ENCODE measurements around the gene TNFAIP8L3.
"Not testable (repeated sequence)": the region's sequence is repeated elsewhere in the genome, so short reads cannot be mapped to it uniquely, and the experiment has no call there.

Gene TNFAIP8L3
- 0 to 0.13 reads per million in 2 donors for total RNA-seq

DNA sequence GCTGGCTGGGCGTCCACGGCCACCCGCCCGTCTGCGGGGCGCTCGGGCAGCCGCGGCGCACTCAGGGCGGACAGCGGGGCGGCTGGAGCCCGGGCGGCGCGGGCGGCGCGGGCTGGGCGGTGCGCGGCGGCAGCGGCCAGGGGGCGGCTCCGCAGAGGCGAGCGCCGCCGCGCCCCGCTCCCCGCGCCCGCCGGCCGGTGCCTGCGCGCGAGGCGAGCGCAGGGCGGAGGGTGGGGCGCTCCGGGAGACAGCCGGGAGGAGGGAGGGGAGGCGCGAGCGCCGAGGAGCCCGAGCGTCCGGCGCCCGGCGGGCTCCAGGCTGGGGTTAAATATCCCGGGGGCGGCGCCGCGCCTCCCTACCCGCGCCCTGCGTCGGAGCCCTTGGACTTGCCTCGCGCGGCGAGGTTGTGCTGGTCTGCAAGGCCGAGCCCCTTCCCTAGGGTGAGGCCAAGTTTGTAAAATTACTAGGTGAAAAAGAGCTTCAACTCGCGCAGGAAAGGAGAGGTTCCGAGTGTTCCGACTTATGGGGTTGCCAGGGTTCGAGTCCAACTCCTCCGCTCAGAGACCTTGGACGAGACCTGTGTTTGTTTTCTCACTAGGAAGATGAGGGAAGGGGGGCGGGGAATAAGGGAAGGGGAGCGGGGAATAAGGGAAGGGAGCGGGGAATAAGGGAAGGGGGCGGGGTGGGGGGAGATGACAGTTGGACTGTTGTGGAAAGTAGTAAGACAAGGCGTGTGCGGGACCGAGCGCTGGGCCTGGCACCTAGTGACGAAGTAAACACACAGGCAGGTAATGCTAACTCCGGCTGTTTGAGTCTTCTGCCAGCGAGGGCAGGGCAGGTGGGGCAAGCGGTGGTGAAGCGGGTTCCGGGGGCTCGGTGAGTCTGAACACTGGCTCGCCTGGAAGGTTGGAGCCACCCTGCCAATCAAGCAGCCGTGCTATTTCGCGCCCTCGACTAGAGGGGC lies at the start of gene TNFAIP8L3:
Gene TNFAIP8L3 (minus strand): TSS at position 301 of the 964 bp plus-strand sequence. CDS start 311 bp downstream, outside the sequence.
- DNase-seq, result no peak

DNA sequence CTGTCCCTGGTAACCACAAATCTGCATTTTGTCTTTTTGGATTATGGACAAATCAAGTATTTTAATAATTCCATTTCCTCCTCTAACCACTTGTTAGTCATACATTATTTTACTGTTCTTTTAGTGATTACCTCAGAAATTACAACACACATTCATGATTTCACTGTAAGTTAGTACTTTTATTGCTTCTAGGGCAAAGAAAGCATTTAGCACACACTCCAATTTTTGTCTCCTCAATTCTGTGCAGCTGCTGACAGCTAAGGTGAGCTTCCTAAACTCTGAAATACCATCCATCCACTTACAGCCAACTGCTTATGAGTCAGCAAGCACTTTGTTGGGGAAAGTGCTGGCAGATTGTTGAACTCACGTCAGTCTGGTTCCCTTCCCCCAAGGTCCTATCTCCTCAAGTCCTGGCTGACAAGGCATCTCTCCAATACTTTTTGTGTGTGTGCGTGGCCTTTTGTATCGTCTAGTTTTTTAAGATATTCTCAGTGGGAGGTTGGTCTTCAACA lies 49.4 kb upstream of the TNFAIP8L3 start:
- no peak for DNase-seq

DNA sequence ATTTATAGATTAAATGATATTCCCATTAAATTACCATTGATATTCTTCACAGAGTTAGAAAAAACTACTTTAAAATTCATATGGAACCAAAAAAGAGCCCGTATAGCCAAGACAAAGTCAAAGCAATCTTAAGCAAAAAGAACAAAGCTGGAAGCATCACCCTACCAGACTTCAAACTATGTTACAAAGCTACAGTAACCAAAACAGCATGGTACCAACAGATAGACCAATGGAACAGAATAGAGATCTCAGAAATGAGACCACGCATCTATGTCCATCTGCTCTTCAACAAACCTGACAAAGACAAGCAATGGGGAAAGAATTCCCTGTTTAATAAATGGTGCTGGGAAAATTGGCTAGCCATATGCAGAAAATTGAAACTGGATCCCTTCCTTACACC lies 45.6 kb upstream of the TNFAIP8L3 start:
- DNase-seq, result not testable (repeated sequence)

DNA sequence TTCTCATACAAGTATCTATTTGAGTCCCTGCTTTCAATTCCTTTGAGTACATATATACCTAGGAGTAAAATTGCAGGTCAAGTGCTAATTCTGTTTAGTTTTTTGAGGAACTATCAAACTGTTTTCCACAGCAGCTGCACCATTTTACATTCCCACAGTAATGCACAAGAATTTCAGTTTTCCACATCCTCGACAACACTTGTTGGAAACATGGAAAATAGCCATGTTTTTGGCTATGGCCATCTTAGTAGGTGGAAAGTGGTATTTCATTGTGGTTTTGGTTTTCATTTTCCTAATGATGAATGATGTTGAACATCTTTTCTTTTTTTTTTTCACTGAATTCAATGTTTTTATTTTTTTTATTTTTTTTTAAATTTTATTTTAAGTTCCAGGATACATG lies 44.4 kb upstream of the TNFAIP8L3 start:
- DNase-seq, result no peak

DNA sequence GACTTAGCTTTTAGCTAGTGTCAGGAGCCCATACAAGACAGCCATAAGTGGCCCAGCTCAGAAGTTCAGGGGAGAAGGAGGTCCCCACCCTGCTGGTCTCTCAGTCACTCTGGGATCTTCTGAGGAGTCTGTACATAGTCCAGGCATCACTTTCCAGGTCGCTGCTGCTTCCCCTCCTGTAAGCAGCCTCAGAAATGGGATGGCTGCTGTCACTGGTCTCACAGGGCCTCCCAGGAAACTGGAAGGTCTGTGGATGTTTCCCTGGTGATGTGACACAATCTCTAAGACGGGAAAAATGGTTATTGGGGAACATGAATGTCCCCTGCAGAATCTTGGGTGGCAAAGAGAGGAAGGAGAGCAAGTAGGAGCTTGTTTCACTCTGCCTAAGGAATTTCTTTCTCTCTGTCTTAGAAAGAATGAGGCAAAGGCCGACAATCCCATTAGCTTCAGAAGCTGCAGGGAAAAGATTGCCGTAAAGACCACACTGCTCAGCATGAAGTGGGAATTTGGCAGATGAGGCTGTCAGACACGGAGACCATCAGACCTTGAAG lies 43.2 kb upstream of the TNFAIP8L3 start:
- no peak for DNase-seq

DNA sequence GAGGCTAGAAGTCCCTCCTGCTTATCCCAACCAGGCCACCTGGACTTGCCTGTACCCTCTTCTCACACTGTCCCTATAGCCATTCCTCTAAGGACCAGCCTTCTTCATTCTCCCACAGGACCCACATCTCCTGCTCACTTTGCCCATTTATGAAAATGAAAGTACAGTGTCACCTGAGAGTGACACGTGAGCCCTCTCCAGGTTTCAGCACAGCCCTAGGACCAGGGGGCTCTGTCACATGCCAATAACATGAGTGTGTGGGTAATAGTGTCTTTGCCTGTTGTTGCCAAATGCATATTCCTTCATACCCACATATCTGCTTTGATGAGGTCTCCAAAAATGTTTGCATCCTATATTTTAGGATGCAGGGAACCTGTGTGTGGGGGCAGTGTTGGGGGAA lies 42.3 kb upstream of the TNFAIP8L3 start:
- no peak for DNase-seq

DNA sequence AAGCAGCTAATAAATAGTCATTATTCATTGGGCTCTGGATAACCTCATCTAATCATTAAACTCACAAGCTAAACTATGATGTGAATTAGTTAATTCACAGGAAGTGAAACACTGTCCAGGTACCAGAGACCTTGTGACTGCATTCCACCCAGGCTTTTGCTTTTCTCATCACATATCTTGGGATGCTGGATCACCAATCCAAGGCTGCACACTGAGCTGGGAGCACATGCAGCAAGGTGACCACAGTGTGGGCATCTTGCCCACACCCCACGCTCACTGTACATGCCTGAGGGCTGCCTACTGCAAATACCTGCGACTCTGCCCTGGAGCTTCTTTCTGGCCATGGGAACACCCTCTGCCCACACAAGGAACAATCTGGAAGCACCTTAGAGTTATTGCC lies 40.6 kb upstream of the TNFAIP8L3 start:
- DNase-seq, result no peak

DNA sequence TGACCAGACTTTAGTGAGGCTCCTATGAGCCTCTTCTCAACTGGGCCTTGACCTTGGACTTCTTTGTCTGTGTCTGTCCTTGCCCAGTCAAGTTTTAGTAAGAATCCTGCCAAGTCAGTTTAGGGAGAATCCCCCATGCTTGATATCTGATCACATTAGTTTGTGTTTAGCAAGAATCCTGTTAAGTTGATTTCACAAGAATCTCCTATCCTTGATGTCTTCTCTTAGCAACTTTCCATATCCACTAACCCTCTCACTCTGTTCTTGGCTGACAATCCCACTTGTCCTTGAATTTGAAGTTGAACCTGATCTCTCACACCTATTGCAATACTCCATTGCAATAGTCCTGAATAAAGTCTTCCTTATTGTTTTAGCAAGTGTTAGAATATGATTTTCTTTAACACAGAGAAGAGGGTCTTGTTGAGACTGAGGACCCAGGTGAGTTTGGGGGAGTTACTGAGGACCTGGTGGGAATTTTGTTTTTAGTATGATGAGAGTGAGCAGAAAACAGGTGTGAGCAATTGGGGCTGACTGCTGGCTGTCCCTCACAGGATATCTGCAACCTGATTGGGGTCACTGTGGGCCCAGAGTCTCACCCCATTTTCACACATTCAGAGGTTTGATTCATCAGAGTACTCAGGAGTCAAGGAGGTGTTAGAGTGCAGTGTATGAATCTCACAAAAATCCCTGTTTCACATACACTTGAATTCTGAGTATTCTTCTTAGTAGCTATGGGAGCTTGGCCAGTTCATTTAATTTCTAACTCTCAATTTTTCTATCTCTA lies 39.9 kb upstream of the TNFAIP8L3 start:
- DNase-seq, result no peak

DNA sequence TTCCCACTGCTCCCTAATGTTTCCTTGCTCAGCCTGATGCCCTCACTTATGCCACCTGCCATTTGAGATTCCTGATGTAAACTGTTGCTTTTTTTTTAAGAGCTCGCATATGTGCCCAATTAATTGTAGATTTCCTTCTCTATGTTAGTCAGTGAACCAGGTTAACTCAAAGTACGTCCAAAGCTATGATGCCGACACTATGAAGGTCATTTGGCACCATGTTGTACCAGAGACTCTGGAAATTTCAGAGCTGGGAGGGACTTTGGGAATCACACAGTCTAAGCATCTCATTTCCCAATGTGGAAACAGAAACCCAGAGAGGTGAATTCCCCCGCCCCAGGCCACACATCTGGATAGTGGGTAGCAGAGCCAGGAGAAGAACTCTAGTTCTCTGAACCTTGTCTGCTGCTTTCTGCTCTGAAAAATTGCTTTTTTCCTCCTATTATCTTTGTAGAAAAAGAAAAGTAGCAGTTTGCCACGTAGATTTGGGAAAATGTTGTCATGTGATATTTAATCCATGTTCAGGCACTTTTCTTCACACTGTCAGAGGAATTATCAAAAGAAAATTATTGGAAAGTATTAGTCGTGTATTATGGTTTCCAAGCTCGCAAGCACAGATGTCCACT lies 38.5 kb upstream of the TNFAIP8L3 start:
- no peak for DNase-seq

DNA sequence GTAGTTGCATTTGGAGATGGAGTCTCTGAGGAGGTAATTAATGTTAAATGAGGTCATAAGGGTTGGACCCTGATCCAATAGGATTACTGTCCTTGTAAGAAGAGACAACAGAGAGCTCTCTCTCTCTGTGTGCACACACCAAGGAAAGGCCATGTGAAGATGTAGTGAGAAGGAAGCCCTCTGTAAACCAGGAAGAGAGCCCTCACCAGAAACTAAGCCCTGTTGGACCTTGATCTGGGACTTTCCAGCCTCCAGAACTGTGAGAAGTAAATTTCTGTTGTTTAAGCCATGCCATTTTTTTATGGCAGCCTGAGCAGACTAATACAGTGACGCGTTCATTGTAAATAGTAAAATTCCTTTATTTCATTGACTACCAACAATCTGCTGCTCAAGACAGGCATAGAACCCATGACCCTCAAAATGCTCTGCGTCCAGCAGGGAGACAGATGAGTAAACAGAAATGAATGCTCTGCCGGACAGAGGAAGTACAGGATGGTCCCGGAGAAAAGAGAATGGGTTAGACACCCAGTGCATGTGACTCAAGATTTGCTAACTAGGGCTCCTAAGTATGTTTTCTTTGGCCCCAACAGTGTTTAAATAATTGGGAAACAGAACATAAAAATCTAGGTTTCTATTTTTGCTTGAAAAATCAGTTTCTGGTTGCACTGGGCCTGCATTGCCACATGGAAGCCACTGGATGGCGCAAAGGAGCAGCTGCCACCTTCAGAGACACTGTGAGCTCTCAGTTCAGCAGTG lies 37.9 kb upstream of the TNFAIP8L3 start:
- DNase-seq, result peak in 1 of 5 experiments; percentile 12

DNA sequence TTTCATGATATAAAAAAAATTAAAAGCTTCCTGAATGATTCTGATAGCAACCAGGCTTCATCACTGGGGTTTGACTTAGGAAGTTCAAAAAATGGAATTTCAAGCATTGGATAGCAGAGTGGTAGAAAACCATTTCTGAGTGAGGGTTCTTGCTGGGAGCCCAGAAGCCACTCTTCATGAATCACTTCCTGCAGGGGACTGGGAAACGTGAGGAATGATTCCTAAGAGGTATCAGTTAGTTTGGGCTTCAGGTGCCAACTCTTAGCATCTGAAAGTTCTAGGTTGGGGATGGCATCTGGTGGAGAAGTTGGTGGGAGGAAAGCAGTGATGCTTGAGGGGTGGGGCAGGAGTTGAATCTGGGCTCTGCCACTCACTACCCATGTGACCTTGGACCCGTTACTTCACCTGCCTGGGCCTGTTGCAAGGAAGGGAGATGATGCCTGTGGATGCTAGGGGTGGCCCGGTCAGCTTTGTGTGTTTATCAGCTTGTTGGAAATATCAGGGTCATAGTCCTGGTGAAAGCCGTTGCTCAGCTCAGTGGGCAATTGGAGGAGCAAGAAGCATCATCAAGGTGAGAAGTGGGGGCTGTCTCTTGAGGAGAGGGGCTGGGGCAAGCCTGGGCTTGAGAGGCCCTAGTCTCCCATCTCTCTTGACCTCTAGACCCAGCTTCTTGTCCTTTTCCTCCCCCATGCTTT lies 37.0 kb upstream of the TNFAIP8L3 start:
- DNase-seq, result no peak

DNA sequence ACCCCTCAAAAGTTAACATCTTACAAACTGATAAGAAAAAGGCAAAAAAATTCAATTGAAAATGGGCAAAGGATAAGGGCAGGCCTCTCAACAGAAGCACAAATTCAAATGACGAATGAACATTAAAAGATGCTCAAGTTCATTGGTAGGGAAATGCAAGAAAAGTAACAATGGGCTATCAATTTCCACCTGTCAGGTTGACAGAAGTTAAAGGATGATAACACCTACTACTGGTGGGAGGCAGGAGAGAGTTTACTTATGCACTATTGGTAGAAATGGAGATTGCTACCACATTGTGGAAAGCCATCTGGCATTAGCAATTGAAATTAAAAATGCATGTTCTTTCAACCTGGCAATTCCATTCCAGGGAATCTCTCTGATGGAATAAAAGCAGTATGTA lies 35.6 kb upstream of the TNFAIP8L3 start:
- no peak for DNase-seq

DNA sequence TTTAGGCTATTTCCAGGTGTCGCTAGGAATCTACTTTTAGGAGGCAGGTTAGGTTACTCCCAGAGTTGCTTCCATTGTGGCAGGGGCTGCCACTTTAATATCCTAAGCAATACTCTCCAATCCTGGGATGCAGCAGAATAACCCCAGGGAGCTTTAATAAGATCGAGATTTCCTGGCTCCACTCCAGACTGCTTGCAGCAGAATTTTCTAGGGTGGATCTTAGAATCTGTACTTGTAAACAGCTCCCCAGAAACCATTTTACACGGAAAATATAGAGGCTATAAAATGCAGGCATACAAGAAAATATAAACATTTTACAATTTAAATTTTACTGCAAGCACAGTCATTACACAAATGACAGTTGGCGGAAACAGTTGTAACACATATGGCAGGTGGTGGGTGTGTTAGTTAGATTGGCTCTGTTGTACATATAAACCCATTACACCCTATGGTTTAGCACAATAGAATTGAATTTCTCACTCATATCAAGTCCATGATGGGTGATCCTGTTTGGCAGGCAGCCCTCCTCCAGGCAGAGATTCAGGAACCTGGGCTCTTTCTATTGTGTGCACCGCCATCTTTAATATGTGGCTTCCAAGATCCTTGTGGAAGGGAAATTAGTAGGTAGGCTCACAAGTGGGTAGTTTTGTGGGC lies 35.0 kb upstream of the TNFAIP8L3 start:
- DNase-seq, result no peak

DNA sequence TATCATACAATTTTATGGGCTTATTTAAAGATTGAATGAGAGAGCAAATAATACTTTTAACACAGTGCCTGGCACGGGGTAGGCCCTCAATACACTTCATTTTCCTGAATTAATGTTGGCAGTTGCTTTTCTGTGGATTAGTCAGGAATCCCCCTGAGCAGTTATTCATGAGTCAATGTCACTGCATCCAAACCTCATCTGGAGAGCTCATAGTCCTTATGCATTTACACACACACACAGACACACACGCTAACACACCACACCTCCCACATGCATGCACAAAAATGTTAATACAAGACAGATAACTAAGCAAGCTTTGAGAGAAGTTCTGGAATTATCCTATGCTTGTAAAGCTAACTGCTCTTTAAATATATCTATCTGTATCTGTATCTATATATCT lies 34.0 kb upstream of the TNFAIP8L3 start:
- no peak for DNase-seq

DNA sequence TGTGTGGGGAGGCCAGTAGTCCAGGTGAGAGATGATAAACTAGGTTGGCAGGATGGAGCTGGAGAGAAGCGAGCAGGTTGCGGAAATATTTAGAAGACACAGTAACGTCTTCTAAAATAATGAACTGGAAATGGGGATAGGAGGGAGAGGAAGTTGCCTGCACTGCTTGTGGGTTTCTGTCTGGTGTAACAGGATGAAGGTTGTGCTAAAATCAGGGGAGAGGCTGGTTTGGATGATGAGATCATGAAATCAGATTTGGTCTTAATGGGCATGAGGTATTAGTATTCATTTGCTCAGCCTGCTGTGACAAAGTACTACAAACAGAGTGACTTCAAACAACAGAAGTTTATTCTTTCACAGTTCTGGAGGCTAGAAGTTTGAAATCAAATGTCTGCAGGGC lies 32.1 kb upstream of the TNFAIP8L3 start:
- DNase-seq, result peak in 1 of 5 experiments; percentile 6

DNA sequence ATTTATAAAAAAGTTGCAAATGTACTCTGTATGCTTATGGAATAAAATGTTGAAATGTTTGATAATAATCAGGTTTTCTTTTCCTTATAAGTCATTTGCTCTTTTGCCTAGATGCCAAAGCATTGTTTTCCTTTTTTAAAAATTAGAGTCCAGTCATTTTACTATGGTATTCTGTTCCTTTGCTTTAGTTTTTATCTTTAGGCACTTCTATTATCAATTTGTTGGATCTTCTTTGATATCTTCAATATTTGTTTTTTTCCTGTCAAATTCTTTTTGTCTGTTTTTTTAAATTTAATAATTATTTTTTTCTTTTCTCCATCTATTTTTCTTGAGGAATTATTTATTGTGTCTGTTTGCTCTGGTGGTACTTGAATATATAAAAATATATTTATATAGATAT lies 28.3 kb upstream of the TNFAIP8L3 start:
- DNase-seq, result not testable (repeated sequence)

DNA sequence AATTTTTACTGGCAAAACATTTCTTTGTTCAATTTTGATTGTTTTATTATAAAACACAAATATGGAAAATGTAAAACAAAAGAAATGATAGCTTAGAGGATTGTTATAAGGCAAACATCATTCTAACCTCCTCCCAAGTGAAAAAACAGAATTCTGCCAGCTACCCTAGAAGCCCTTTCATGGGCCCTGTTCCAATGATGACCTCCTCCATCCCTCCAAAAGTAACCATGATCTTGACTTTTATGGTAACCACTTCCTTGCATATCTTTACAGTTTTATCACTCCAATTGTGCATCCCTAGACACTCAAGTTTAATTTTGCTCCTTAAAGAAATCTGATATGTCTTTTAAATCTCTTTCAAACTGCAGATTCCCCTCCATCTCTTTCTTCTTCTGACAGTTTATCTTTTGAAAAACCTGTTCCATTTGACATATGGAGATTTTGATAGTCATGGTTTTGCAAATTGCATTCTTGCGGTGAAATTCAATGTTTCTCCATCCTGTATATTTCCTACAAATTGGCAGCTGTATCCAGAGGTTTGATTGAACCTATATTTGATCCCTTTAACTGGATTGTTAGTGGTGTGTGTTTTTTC lies 27.0 kb upstream of the TNFAIP8L3 start:
- no peak for DNase-seq

DNA sequence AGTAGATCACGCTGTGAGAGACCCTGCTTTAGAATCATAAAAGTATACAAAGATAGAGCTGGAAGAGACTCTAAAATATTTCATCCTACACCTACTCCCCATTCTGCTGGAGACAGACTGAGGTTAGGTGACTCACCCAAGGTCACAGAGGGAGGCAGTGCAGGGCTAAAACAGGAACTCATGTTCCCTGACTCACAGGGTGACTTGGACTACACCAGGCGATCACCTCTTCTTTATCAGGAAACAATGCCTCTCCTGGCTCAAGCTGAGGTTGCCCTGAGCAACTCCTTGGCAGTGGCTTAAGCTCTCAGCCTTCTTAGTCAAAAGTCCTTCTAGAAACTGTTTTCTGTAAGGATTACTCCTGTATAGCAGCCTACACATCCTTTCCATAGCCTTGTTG lies 26.4 kb upstream of the TNFAIP8L3 start:
- DNase-seq, result no peak

DNA sequence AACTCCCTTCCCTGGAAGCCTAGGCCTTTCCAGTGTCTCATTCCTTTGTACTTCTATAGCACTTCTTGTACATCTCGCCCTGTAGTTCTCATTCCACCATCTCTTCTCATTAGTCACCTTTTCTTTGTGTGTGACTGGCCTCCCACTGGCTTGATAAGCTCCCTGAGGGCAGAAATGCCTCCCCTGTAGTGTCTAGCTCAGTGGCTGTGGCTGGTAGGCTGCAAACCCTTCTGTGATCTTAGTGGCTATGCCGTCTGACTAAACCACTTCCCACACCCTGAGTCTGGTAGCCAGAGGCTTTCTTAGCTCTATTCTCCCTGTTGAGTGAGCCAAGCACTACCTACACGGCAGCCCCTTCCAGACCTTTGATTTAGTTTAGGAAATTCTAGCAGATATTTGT lies 24.4 kb upstream of the TNFAIP8L3 start:
- no peak for DNase-seq

DNA sequence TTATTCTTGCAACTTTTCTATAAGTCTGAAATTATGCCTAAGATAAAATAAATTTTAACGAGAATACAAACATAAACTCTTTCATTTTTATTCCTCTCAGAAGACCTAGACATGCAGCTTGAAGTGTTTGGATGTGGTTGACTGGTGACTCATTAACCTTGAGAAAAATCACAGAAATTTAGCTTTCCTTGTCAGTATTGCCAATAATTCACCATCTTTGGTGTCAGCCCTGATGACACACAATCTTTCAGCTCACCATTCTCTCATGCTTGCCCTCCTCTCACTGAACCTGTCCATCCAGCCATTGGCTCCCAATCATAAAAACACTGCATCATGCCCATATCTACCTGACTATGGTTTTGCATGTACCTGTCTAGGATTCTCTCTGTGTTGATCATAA lies 22.6 kb upstream of the TNFAIP8L3 start:
- DNase-seq, result no peak
